B cell (primary cell): ENCODE data around the gene USH2A. TPM values are rescaled to one million over a fixed set of nuclear protein-coding genes. Genes with fewer than 3 reads are reported as not detected.

ENCODE experiments used
- ATAC-seq: fragments of 200-7000 bp; cut with Tn5 transposase; one replicate; pipeline ENCODE4 v1.10.0; 2021; ENCODE audit warnings: low read depth, mild to moderate bottlenecking, moderate number of reproducible peaks, moderate library complexity
- CTCF ChIA-PET: fragments of 350-600 bp; sonication (Branson Sonifier 250); formaldehyde crosslinking; loops from one replicate; lab custom pipeline; 2021; ENCODE audit warnings: antibody characterized with exemption, inconsistent platforms; lab: Charles Lee
- POLR2A ChIA-PET: fragments of 350-600 bp; sonication (Branson Sonifier 250); formaldehyde crosslinking; loops from one replicate; lab custom pipeline; 2021; ENCODE audit warnings: antibody characterized with exemption; lab: Charles Lee
- DNase-seq: peaks from one replicate; pipeline ENCODE4 v3.0.0; 2013
- H2AFZ ChIP-seq: 2 replicates; pipeline ENCODE4 v1.6.1; 2012; ENCODE audit warnings: mild to moderate bottlenecking, low read depth, low read length; ENCODE audit not compliant: insufficient read depth, poor library complexity, severe bottlenecking
- H3K27ac ChIP-seq, 2 donors: 1 replicate in 1 of 2; 2 replicates in 1 of 2; pipeline ENCODE4 v1.5.1; 2012 to 2013; ENCODE audit warnings: low read length in 2 of 2, mild to moderate bottlenecking in 2 of 2, moderate library complexity in 1 of 2
- H3K27me3 ChIP-seq, 4 experiments: fragments of 200-600 bp in 1 of 4; sonication (generic) in 1 of 4; replicated peaks in 1 of 4; 1 replicate in 2 of 4; 2 replicates in 2 of 4; pipeline versions ENCODE4 v1.6.1 to v1.7.0; 2013 to 2016; ENCODE audit warnings: low read length in 3 of 4, mild to moderate bottlenecking in 2 of 4, mixed read lengths in 1 of 4, moderate library complexity in 1 of 4; ENCODE audit not compliant: insufficient read depth in 4 of 4, control insufficient read depth in 3 of 4; ENCODE audit errors: control extremely low read depth in 1 of 4
- H3K36me3 ChIP-seq, 2 experiments: replicated peaks in 1 of 2; 1 replicate in 1 of 2; 2 replicates in 1 of 2; pipeline versions ENCODE4 v1.6.1 to v1.7.1; 2013; ENCODE audit warnings: low read length in 1 of 2; ENCODE audit not compliant: insufficient read depth in 2 of 2, control insufficient read depth in 1 of 2; ENCODE audit errors: control extremely low read depth in 1 of 2, extremely low read depth in 1 of 2
- H3K4me1 ChIP-seq, 2 donors: fragments of 200-600 bp in 1 of 2; sonication (generic) in 1 of 2; 1 replicate in 1 of 2; 2 replicates in 1 of 2; pipeline versions ENCODE4 v1.5.1 to v1.6.1; 2013 to 2017; ENCODE audit warnings: low read length in 2 of 2; ENCODE audit not compliant: control insufficient read depth in 2 of 2, insufficient read depth in 2 of 2
- H3K4me2 ChIP-seq: replicated peaks from 2 replicates; pipeline ENCODE3; 2012; ENCODE audit warnings: mild to moderate bottlenecking, low read depth, low read length; ENCODE audit not compliant: poor library complexity, severe bottlenecking
- H3K4me3 ChIP-seq, 5 experiments: fragments of 200-600 bp in 1 of 5; sonication (generic) in 1 of 5; 1 replicate in 3 of 5; 2 replicates in 2 of 5; pipeline versions ENCODE4 v1.5.1 to v1.7.0; 2011 to 2016; ENCODE audit warnings: low read length in 4 of 5, mild to moderate bottlenecking in 4 of 5, low read depth in 2 of 5, control low read depth in 1 of 5, moderate library complexity in 1 of 5; ENCODE audit not compliant: insufficient read depth in 1 of 5; ENCODE audit errors: control extremely low read depth in 1 of 5, extremely low read depth in 1 of 5
- H3K79me2 ChIP-seq: fragments of 200-600 bp; sonication (generic); one replicate; pipeline ENCODE4 v1.6.0; 2016; ENCODE audit warnings: low read length; ENCODE audit not compliant: control insufficient read depth, insufficient read depth
- H3K9ac ChIP-seq: fragments of 200-600 bp; sonication (generic); 2 replicates; pipeline ENCODE4 v1.6.1; 2017; ENCODE audit warnings: mild to moderate bottlenecking, low read length, moderate library complexity
- H3K9me3 ChIP-seq, 3 donors: one replicate each; pipeline versions ENCODE4 v1.6.1 to v1.7.1; 2013; ENCODE audit warnings: low read length in 2 of 3; ENCODE audit not compliant: control insufficient read depth in 2 of 3, insufficient read depth in 1 of 3; ENCODE audit errors: control extremely low read depth in 1 of 3
- H4K20me1 ChIP-seq: 2 replicates; pipeline ENCODE4 v1.6.0; 2012; ENCODE audit warnings: mild to moderate bottlenecking, low read length; ENCODE audit not compliant: insufficient read depth, control insufficient read depth, poor library complexity, severe bottlenecking
- H3K27ac Mint-ChIP-seq: one replicate; pipeline ENCODE4 v1.8.0; 2021; ENCODE audit warnings: mixed read lengths
- H3K27me3 Mint-ChIP-seq: one replicate; pipeline ENCODE4 v1.8.0; 2021; ENCODE audit warnings: mixed read lengths
- H3K4me1 Mint-ChIP-seq: one replicate; pipeline ENCODE4 v1.8.0; 2021; ENCODE audit warnings: mixed read lengths
- H3K4me3 Mint-ChIP-seq: one replicate; pipeline ENCODE4 v1.8.0; 2021; ENCODE audit warnings: mixed read lengths
- H3K9me3 Mint-ChIP-seq: one replicate; pipeline ENCODE4 v1.8.0; 2022; ENCODE audit warnings: mixed read lengths; ENCODE audit not compliant: insufficient read depth
- EZH2 ChIP-seq: IDR thresholded peaks from 2 replicates; pipeline ENCODE4 v1.6.1; 2012; ENCODE audit warnings: borderline replicate concordance, low read depth, mild to moderate bottlenecking, moderate library complexity, low read length; ENCODE audit not compliant: insufficient read depth, poor library complexity, severe bottlenecking
- WGBS: methylation state at CpG from one replicate; pipeline ENCODE4 v1.1.5; 2013; ENCODE audit warnings: missing lambda C conversion rate; ENCODE audit not compliant: insufficient coverage; 5-methylcytosine and 5-hydroxymethylcytosine counted together
- intact Hi-C: fragments of 100-400 bp; cut with micrococcal nuclease; formaldehyde crosslinking; loops from one replicate; pipeline ENCODE4 v1.10.0; 2022
- polyA plus RNA-seq: library from polyadenylated mRNA; depleted of rRNA; stranded (reverse); fragments of >200 nt; gene quantifications from 2 replicates; pipeline ENCODE4 v1.2.3, GENCODE V29; 2012
- total RNA-seq, 2 donors: library from RNA; stranded (reverse); fragments of 120-200 nt in 1 of 2; gene quantifications; 1 replicate in 1 of 2; 2 replicates in 1 of 2; pipeline versions ENCODE4 v1.2.3 to v1.2.4, GENCODE V29; 2013 to 2022
- TF ChIP-seq, protein P1 (sequence below): fragments of 200-600 bp; IDR thresholded peaks from one replicate; pipeline ENCODE4 v1.8.0; 2022; ENCODE audit warnings: antibody characterized with exemption, mild to moderate bottlenecking

The USH2A gene
- total and polyA plus RNA-seq, 2 donors (not counting 1 experiment from before 2014, with no cell fraction given) = 0.01 TPM; not detected in 1

DNA sequence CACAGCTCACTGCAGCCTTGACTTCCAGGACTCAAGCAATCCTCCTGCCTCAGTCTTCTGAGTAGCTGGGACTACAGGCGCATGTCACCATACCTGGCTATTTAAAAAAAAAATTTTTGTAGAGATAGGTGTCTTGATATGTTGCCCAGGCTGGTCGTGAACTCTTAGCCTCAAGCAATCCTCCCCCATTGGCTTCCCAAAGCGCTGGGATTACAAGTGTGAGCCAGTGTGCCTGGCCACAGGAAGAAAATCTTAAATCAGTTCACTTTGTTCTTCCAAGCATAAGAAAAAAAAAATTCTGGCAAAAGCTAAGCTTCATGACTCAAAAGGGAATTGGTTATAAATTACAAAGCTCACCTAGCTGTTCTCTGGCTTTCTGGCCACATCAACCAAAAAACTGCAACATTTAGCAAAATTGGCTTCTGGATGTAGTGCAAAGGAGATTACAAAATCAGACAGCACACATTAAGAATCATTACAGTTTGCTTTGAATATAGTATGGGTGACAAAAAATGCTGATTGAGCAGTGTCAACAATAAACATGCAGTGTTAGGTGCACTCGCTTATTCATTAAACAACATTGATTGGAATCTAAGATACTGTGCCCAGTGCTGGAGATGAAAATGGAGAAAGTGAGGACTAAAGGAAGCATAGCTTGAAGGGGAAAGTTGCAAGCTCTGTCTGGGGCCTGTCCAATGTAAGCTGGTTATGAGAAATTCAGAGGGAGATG, 779.5 kb downstream of the USH2A start:
- Histone ChIP-seq H4K20me1 (no peaks in the 10 kb centered on the region), H3K4me1 (no peaks in the 10 kb centered on the region), H3K27me3 (no peaks in the 10 kb centered on the region), H3K9me3 (peaks cover 0 to 3% (median 0%) of the 10 kb centered on the region in 3 donors), H3K4me2 (no peak overlapping the region), H3K27ac (no peak overlapping the region), H3K79me2 (no peaks in the 10 kb centered on the region), H3K9ac (no peak overlapping the region), H3K36me3 (no peaks in the 10 kb centered on the region), H3K4me3 (no peak overlapping the region), H2AFZ (no peak overlapping the region)
- no peaks in the 10 kb centered on the region for H3K9me3 Mint-ChIP-seq
- no peak overlapping the region for H3K27ac Mint-ChIP-seq
- DNase-seq (no peak), ATAC-seq (no peak)
- 100% methylated on average over 1 of the region's 4 CpGs for WGBS
- no peaks in the 10 kb centered on the region for H3K27me3 Mint-ChIP-seq
- H3K4me3 Mint-ChIP-seq = no peak overlapping the region
- no peaks in the 10 kb centered on the region for H3K4me1 Mint-ChIP-seq
- TF ChIP-seq, protein P1, sequence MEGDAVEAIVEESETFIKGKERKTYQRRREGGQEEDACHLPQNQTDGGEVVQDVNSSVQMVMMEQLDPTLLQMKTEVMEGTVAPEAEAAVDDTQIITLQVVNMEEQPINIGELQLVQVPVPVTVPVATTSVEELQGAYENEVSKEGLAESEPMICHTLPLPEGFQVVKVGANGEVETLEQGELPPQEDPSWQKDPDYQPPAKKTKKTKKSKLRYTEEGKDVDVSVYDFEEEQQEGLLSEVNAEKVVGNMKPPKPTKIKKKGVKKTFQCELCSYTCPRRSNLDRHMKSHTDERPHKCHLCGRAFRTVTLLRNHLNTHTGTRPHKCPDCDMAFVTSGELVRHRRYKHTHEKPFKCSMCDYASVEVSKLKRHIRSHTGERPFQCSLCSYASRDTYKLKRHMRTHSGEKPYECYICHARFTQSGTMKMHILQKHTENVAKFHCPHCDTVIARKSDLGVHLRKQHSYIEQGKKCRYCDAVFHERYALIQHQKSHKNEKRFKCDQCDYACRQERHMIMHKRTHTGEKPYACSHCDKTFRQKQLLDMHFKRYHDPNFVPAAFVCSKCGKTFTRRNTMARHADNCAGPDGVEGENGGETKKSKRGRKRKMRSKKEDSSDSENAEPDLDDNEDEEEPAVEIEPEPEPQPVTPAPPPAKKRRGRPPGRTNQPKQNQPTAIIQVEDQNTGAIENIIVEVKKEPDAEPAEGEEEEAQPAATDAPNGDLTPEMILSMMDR = no peak
- no peak for TF ChIP-seq EZH2
- ChIA-PET POLR2A (no interaction called here), CTCF (interaction anchor here (0.6 kb wide), 1 partner anchor 51 kb away, joined by 3 read pairs; no protein-coding TSS in a partner anchor)
- intact Hi-C loops = no loop called here

DNA sequence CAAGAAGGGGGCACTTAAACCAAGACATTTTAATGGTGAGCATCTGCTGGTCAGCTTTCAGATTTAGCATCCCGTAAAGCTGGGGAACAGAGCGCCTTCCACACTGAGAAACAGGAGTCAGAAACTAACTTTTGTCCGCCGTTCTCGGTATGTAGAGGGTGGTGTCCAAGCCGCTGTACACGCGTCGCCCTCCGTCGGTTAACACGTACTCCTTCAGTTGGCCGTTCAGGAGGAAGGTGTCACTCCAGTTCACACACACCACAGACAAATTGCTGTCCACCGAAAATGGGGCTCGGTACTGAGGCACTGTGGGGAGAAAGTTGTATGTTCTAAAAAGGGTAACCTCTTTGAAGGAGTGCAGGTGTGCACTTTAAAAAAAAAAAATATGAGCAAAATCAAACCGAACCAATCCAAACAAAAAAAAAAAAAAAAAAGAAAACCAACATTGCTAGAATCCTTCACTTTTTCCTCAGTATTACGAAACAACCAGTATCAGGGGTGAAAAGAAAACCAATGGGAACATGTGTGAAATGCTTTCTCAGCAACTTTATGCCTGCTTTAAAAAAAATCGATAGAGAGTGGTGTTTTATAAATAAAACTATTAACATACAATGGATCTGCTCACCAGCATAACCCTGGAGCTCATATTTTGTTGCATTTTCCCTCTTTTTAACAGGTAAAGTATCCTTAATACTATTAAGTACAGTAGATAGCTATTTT, 782.7 kb downstream of the USH2A start:
- H3K4me3 Mint-ChIP-seq = no peak overlapping the region
- ChIA-PET POLR2A (no interaction called here), CTCF (no interaction called here)
- ATAC-seq = no peak
- H3K4me1 ChIP-seq = no peaks in the 10 kb centered on the region
- H2AFZ ChIP-seq = no peak overlapping the region
- no peak overlapping the region for H3K4me3 ChIP-seq
- H3K27me3 Mint-ChIP-seq = no peaks in the 10 kb centered on the region
- no peaks in the 10 kb centered on the region for H3K79me2 ChIP-seq
- no peak for TF ChIP-seq EZH2
- intact Hi-C loops = no loop called here
- 93% methylated on average over 5 of the region's 18 CpGs for WGBS
- no peaks in the 10 kb centered on the region for H3K27me3 ChIP-seq
- H3K27ac ChIP-seq = no peak overlapping the region
- no peak overlapping the region for H3K9ac ChIP-seq
- H3K36me3 ChIP-seq = no peaks in the 10 kb centered on the region
- DNase-seq = no peak
- H4K20me1 ChIP-seq = no peaks in the 10 kb centered on the region
- H3K9me3 Mint-ChIP-seq = no peaks in the 10 kb centered on the region
- no peaks in the 10 kb centered on the region for H3K9me3 ChIP-seq
- H3K4me1 Mint-ChIP-seq = no peaks in the 10 kb centered on the region
- H3K4me2 ChIP-seq = no peak overlapping the region
- no peak overlapping the region for H3K27ac Mint-ChIP-seq
